GM12801 (cell line): ENCODE results near the gene CEP41.

Experiments used
- TF ChIP-seq, protein P1 (sequence below): IDR thresholded peaks from one replicate; pipeline ENCODE4 v1.5.1; 2011; ENCODE audit warnings: control low read depth; ENCODE audit not compliant: insufficient read length; ENCODE audit errors: extremely low read depth

CEP41 gene

GRCh38 chr7:130365088-130365487, 75.7 kb downstream of the CEP41 start:
- TF ChIP-seq, protein P1, sequence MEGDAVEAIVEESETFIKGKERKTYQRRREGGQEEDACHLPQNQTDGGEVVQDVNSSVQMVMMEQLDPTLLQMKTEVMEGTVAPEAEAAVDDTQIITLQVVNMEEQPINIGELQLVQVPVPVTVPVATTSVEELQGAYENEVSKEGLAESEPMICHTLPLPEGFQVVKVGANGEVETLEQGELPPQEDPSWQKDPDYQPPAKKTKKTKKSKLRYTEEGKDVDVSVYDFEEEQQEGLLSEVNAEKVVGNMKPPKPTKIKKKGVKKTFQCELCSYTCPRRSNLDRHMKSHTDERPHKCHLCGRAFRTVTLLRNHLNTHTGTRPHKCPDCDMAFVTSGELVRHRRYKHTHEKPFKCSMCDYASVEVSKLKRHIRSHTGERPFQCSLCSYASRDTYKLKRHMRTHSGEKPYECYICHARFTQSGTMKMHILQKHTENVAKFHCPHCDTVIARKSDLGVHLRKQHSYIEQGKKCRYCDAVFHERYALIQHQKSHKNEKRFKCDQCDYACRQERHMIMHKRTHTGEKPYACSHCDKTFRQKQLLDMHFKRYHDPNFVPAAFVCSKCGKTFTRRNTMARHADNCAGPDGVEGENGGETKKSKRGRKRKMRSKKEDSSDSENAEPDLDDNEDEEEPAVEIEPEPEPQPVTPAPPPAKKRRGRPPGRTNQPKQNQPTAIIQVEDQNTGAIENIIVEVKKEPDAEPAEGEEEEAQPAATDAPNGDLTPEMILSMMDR = no peak

DNA sequence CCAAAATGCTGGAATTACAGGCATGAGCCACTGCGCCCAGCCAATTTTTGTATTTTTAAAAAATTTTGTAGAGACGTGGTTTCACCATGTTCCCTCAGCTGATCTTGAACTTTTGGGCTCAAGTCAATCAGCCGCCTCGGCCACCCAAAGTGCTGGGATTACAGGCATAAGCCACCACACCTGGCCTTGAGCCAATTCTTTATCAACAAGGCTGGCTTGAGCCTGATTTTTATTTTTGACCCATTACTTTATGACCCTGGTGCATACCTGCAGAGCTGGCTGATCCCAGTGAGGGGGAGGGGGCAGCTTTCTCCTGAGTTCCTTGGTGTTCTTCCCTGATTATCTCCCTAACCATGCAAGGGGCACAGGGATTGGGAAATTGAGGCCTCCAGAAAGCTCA, 76.4 kb downstream of the CEP41 start:
- TF ChIP-seq, protein P1 = no peak

DNA sequence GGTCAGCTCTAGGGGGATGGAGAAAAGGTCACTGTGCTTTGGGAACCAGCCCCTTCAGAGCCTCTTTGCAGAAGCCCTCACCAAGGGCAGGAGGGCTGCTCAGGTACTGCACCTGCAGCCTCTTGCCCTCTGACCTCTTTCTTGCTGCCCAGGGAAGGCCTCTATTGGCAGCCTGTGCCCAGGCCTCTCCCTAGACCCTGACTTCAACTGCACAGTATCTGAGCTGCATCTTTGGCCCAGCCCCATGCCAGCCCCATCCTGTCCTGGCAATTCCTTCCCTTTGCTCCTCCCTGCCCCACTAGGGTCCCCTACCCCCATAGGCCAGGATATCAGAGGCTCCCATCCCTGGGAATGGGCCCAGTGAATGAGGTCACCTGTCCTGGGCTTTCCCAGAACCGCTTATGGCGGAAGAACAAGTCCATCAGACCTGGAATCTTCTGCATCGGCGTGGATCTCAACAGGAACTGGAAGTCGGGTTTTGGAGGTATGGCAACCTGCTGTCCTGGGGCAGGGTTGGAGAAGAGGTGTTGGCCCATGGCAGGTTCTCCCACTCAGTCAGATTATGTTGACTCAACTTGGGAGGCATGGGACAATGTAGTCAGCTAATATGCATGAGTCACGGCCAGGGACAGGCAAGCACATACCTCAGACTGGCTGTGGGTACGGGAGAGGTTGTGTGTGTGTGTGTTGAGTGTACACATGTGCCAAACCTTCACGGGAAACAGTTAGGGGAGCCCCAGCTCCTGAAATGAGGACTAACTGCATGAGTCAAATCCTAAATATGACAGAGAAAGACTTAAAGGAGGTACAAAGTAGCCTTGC, 77.6 kb downstream of the CEP41 start:
- TF ChIP-seq, protein P1 = no peak

DNA sequence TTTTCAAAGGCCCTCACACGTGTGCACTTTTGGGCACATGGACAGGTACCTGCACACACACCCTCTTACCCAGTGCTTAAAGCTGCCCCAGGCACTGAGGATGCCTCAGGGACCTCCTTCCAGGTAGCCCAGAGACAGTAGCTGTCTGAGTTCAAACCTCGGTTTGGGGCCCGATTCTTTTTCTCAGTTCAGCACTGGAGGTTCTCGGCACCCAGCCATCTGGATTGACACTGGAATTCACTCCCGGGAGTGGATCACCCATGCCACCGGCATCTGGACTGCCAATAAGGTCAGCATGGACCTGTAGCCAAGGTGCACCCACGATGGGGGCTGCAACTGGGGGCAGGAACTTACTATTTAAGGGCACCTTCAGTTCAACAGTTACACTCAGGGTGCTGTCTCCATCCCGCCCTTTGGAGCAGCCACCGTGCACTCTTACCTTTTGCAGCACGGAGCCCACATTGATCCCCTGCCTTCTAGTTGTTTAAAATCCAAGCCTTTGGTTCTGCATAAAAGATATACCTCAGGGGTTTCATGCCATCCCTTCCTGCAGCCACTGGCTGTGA, 78.5 kb downstream of the CEP41 start:
- TF ChIP-seq, protein P1 = no peak

DNA sequence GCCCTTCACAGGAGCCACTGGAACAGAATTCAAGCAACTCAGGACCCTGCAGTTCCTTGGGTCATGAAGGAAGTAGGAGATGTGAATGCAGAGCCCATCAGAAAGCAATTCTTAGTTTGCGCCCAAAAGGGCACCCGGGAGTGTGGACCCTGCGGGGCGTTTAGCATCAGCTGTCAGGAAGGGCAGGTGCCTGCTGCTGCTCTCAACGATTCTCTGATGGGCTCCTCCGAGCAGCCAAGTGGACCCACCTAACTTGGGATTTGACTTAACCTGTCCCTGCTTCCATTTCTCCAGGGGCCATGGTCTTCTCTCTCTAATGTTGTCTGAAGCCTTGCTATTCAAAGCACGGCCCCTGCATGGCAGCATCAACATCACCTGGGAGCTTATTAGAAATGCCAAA, 79.1 kb downstream of the CEP41 start:
- TF ChIP-seq, protein P1 = no peak

GRCh38 chr7:130360518-130360917, 80.3 kb downstream of the CEP41 start:
- TF ChIP-seq, protein P1 = no peak

GRCh38 chr7:130359276-130359857, 81.4 kb downstream of the CEP41 start:
- TF ChIP-seq, protein P1 = no peak
